Measurements from ENCODE around the gene KCNH8.

DNA sequence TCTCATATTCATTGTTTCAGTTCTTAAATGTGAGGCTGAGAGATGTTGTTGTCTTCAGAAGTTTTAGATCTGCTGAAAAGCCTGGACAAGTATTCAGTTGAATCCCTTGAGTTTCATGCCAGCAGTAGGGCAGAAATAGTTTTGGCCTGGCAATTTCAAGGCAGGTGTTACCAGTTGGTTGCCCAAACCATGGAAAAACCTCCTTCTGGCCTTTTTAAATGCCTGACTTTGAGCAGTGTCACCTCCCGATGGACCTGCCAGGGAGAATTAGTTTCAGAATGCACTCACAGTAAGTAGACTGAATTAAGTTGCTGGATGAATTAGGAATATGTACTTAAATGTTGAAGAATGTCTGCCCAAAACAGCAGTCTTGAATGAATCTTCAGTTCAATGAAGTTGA lies 383.1 kb downstream of the KCNH8 start:
- TF ChIP-seq EZH2 (IDR thresholded peaks at IDR 0.05; ENCODE audit: insufficient read depth, poor library complexity, severe bottlenecking) (no peak), EZH2phosphoT487 (IDR thresholded peaks at IDR 0.05; ENCODE audit: insufficient read depth, low read depth) (no peak)
